HepG2 (cell line): Measurements from ENCODE around the gene FCN3. TPM values are rescaled to one million over a fixed set of nuclear protein-coding genes. Genes with fewer than 3 reads are reported as not detected.
A peak's percentile ranks its signal among the peaks of the same experiment; 100 is the strongest.

Source experiments
- CCDC6 ChIP-seq: sonication (generic); formaldehyde crosslinking; IDR thresholded peaks from 2 replicates; pipeline ENCODE4 v1.8.1; 2022; ENCODE audit warnings: mild to moderate bottlenecking, missing genetic modification reagents, moderate library complexity
- DNMT1 ChIP-seq: sonication (generic); formaldehyde crosslinking; IDR thresholded peaks from 2 replicates; pipeline ENCODE4 v1.5.1; 2020; ENCODE audit warnings: mild to moderate bottlenecking, missing genetic modification reagents
- E2F1 ChIP-seq: sonication (generic); formaldehyde crosslinking; IDR thresholded peaks from 2 replicates; pipeline ENCODE4 v1.5.0; 2020; ENCODE audit warnings: missing genetic modification reagents
- GTF2F1 ChIP-seq: fragments of 150-350 bp; IDR thresholded peaks from 2 replicates; pipeline ENCODE4 v1.6.1; 2014; ENCODE audit warnings: low read length
- MLLT10 ChIP-seq: sonication (generic); formaldehyde crosslinking; IDR thresholded peaks from 2 replicates; pipeline ENCODE4 v1.4.0; 2020; ENCODE audit warnings: missing genetic modification reagents
- MXD4 ChIP-seq: IDR thresholded peaks from 2 replicates; pipeline ENCODE4 v1.6.1; 2016; ENCODE audit warnings: mild to moderate bottlenecking, missing biosample characterization, missing genetic modification reagents
- NR2F1 ChIP-seq, 2 experiments: fragments of 450-650 bp in 1 of 2; formaldehyde crosslinking in 1 of 2; IDR thresholded peaks; 2 replicates each; pipeline versions ENCODE4 v1.5.0 to v1.6.1; 2016 to 2020; ENCODE audit warnings: mild to moderate bottlenecking in 1 of 2, missing compliant biosample characterization in 1 of 2, missing genetic modification reagents in 1 of 2, moderate library complexity in 1 of 2
- RAD51 ChIP-seq: fragments of 450-650 bp; IDR thresholded peaks from 2 replicates; pipeline ENCODE4 v1.6.1; 2016; ENCODE audit warnings: borderline replicate concordance
- RFX3 ChIP-seq: IDR thresholded peaks from 2 replicates; pipeline ENCODE4 v1.6.1; 2016; ENCODE audit warnings: missing biosample characterization, missing genetic modification reagents
- RNF219 ChIP-seq: sonication (generic); formaldehyde crosslinking; IDR thresholded peaks from 2 replicates; pipeline ENCODE4 v1.5.0; 2020; ENCODE audit warnings: mild to moderate bottlenecking, missing genetic modification reagents
- SMYD3 ChIP-seq: sonication (generic); formaldehyde crosslinking; IDR thresholded peaks from 2 replicates; pipeline ENCODE4 v1.8.1; 2023; ENCODE audit warnings: mild to moderate bottlenecking, missing genetic modification reagents
- SRSF4 ChIP-seq: fragments of 200-400 bp; formaldehyde crosslinking; IDR thresholded peaks from one replicate; pipeline ENCODE4 v1.6.1; 2018; ENCODE audit warnings: mild to moderate bottlenecking, low read depth, low read length, moderate library complexity; ENCODE audit not compliant: poor library complexity, severe bottlenecking
- STAT5B ChIP-seq: sonication (generic); formaldehyde crosslinking; IDR thresholded peaks from 2 replicates; pipeline ENCODE4 v1.4.0; 2020; ENCODE audit warnings: missing genetic modification reagents
- ZKSCAN5 ChIP-seq: sonication (generic); formaldehyde crosslinking; IDR thresholded peaks from 2 replicates; pipeline ENCODE4 v1.5.1; 2020; ENCODE audit warnings: mild to moderate bottlenecking, missing genetic modification reagents
- ZNF124 ChIP-seq: sonication (generic); formaldehyde crosslinking; IDR thresholded peaks from 2 replicates; pipeline ENCODE4 v1.4.0; 2020; ENCODE audit warnings: missing genetic modification reagents
- ZNF335 ChIP-seq: sonication (generic); formaldehyde crosslinking; IDR thresholded peaks from 2 replicates; pipeline ENCODE4 v1.4.0; 2020; ENCODE audit warnings: missing genetic modification reagents
- ZNF431 ChIP-seq: sonication (generic); formaldehyde crosslinking; IDR thresholded peaks from 2 replicates; pipeline ENCODE4 v1.9.0; 2022; ENCODE audit warnings: missing genetic modification reagents, low read depth, mild to moderate bottlenecking, borderline replicate concordance
- ZNF432 ChIP-seq: sonication (generic); formaldehyde crosslinking; IDR thresholded peaks from 2 replicates; pipeline ENCODE4 v1.5.0; 2020; ENCODE audit warnings: missing genetic modification reagents, mild to moderate bottlenecking, borderline replicate concordance
- ZNF564 ChIP-seq: sonication (generic); formaldehyde crosslinking; IDR thresholded peaks from 2 replicates; pipeline ENCODE4 v1.8.1; 2023; ENCODE audit warnings: mild to moderate bottlenecking, missing genetic modification reagents
- ZNF589 ChIP-seq: sonication (generic); formaldehyde crosslinking; conservative IDR thresholded peaks from 2 replicates; pipeline ENCODE4 v1.8.0; 2022; ENCODE audit warnings: mild to moderate bottlenecking, moderate library complexity, missing genetic modification reagents
- polyA plus RNA-seq, 8 experiments: library from polyadenylated mRNA; depleted of rRNA in 3 of 8; stranded (reverse) in 7 of 8; unstranded in 1 of 8; fragments of >200 nt; fragmentation: Illumina TruSeq in 4 of 8; extraction: Trizol in 4 of 8; gene quantifications; 2 replicates each; pipeline versions ENCODE4 v1.2.1 to v1.2.3, GENCODE V29; 2011 to 2016; ENCODE audit warnings: low read depth in 4 of 8, missing spikeins in 1 of 8, mixed read lengths in 1 of 8; ENCODE audit not compliant: insufficient read depth in 1 of 8
- total RNA-seq, 5 experiments: library from RNA; depleted of rRNA; stranded (reverse); fragments of >200 nt; fragmentation: Illumina TruSeq; extraction: Trizol; gene quantifications; 2 replicates each; pipeline ENCODE4 v1.2.3, GENCODE V29; 2016; ENCODE audit warnings: low read depth in 1 of 5
- TF ChIP-seq, protein P1 (sequence below): sonication (generic); formaldehyde crosslinking; IDR thresholded peaks from 2 replicates; pipeline ENCODE4 v1.4.0; 2020; ENCODE audit warnings: missing genetic modification reagents, borderline replicate concordance

Gene FCN3
- total and polyA plus RNA-seq, 2 of the 13 experiments (the other 11 are each of a cell fraction or from before 2014, with no cell fraction given): not detected

- 0 out of 4 replicates have a peak, but pooled peaks of 1 of the 2 experiments have one; percentile 8 for TF ChIP-seq NR2F1 (CRISPR knock-in tag; IDR thresholded peaks at IDR 0.05)
- no peak for TF ChIP-seq ZNF431 (CRISPR knock-in tag)
- no peak for TF ChIP-seq RNF219 (CRISPR knock-in tag)
- no peak for TF ChIP-seq SRSF4
- TF ChIP-seq ZNF432 (CRISPR knock-in tag): no peak
- TF ChIP-seq, protein P1, sequence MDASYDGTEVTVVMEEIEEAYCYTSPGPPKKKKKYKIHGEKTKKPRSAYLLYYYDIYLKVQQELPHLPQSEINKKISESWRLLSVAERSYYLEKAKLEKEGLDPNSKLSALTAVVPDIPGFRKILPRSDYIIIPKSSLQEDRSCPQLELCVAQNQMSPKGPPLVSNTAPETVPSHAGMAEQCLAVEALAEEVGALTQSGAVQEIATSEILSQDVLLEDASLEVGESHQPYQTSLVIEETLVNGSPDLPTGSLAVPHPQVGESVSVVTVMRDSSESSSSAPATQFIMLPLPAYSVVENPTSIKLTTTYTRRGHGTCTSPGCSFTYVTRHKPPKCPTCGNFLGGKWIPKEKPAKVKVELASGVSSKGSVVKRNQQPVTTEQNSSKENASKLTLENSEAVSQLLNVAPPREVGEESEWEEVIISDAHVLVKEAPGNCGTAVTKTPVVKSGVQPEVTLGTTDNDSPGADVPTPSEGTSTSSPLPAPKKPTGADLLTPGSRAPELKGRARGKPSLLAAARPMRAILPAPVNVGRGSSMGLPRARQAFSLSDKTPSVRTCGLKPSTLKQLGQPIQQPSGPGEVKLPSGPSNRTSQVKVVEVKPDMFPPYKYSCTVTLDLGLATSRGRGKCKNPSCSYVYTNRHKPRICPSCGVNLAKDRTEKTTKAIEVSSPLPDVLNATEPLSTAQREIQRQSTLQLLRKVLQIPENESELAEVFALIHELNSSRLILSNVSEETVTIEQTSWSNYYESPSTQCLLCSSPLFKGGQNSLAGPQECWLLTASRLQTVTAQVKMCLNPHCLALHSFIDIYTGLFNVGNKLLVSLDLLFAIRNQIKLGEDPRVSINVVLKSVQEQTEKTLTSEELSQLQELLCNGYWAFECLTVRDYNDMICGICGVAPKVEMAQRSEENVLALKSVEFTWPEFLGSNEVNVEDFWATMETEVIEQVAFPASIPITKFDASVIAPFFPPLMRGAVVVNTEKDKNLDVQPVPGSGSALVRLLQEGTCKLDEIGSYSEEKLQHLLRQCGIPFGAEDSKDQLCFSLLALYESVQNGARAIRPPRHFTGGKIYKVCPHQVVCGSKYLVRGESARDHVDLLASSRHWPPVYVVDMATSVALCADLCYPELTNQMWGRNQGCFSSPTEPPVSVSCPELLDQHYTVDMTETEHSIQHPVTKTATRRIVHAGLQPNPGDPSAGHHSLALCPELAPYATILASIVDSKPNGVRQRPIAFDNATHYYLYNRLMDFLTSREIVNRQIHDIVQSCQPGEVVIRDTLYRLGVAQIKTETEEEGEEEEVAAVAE (CRISPR knock-in tag): peak; percentile 88
- TF ChIP-seq ZNF564: peak; percentile 87
- no peak for TF ChIP-seq MLLT10 (CRISPR knock-in tag)
- TF ChIP-seq GTF2F1: no peak
- no peak for TF ChIP-seq RAD51
- TF ChIP-seq ZNF335 (CRISPR knock-in tag): peak; percentile 85
- TF ChIP-seq E2F1 (CRISPR knock-in tag): peak; percentile 93
- TF ChIP-seq ZNF589 (CRISPR knock-in tag): peak; percentile 67; the same call in 1 of the 2 replicates
- peak; percentile 90 for TF ChIP-seq MXD4 (CRISPR knock-in tag)
- no peak for TF ChIP-seq ZKSCAN5 (CRISPR knock-in tag)
- TF ChIP-seq DNMT1 (CRISPR knock-in tag): 0 out of 2 replicates have a peak, but pooled peaks have one; percentile 26
- no peak for TF ChIP-seq SMYD3 (CRISPR knock-in tag)
- peak; percentile 81; the same call in 1 of the 2 replicates for TF ChIP-seq STAT5B (CRISPR knock-in tag)
- peak; percentile 52; the same call in 1 of the 2 replicates for TF ChIP-seq RFX3 (CRISPR knock-in tag)
- TF ChIP-seq CCDC6 (CRISPR knock-in tag): peak; percentile 85; the same call in 1 of the 2 replicates
- TF ChIP-seq ZNF124 (CRISPR knock-in tag): peak; percentile 83
Observed at GRCh38 chr1:27321813-27322568, 52.6 kb downstream of the FCN3 start, which contains the start of gene TMEM222 (continued).
